ENCODE data around the gene CCDC83. TPM values are rescaled to one million over a fixed set of nuclear protein-coding genes. Genes with fewer than 3 reads are reported as not detected.
"Not testable (repeated sequence)": the region's sequence is repeated elsewhere in the genome, so short reads cannot be mapped to it uniquely, and the experiment has no call there.

The CCDC83 gene
- total RNA-seq, 1 donor from 2014 or later: not detected

GRCh38 chr11:85853541-85853940 is 1.6 kb upstream of the CCDC83 start:
- not testable (repeated sequence) for H3K27ac ChIP-seq (ENCODE audit: low read depth, low read length); H4K20me1 ChIP-seq (ENCODE audit: insufficient read depth, low read length); H3K36me3 Mint-ChIP-seq (ENCODE audit: low read depth, unreplicated experiment); H2AFZ ChIP-seq (ENCODE audit: low read depth, low read length); H3K4me2 ChIP-seq (ENCODE audit: low read length); H3K9ac ChIP-seq (ENCODE audit: low read length); H3K27me3 ChIP-seq (ENCODE audit: insufficient read depth, low read length); H3K27me3 Mint-ChIP-seq (ENCODE audit: low read depth, unreplicated experiment); H3K27ac Mint-ChIP-seq (ENCODE audit: unreplicated experiment); DNase-seq (ENCODE audit: low read depth); H3K4me3 ChIP-seq (ENCODE audit: insufficient read depth, low read depth, low read length); H3K4me3 Mint-ChIP-seq (ENCODE audit: unreplicated experiment); FAIRE-seq; H3K36me3 ChIP-seq (ENCODE audit: insufficient read depth, low read length); H3K79me2 ChIP-seq (ENCODE audit: insufficient read depth, low read length); H3K4me1 ChIP-seq (ENCODE audit: insufficient read depth, low read length); H3K9me3 Mint-ChIP-seq (ENCODE audit: unreplicated experiment); H3K9me3 ChIP-seq (ENCODE audit: insufficient read depth, low read depth, low read length)
- H3K4me1 Mint-ChIP-seq (ENCODE audit: low read depth, unreplicated experiment): peaks cover 12% of the 10 kb centered on the region

- Mint-ChIP-seq H3K4me3 (ENCODE audit: unreplicated experiment) (peak overlapping the region; percentile 81), H3K27me3 (ENCODE audit: low read depth, unreplicated experiment) (no peaks in the 10 kb centered on the region), H3K36me3 (ENCODE audit: low read depth, unreplicated experiment) (peaks cover 3% of the 10 kb centered on the region), H3K27ac (ENCODE audit: unreplicated experiment) (peak overlapping the region; percentile 84), H3K4me1 (ENCODE audit: low read depth, unreplicated experiment) (peaks cover 10% of the 10 kb centered on the region), H3K9me3 (ENCODE audit: unreplicated experiment) (peaks cover 10% of the 10 kb centered on the region)
- no peak for DNase-seq (ENCODE audit: low read depth)
- H3K4me2 ChIP-seq (ENCODE audit: low read length): peak overlapping the region; percentile 92
- no peaks in the 10 kb centered on the region for H3K9me3 ChIP-seq (ENCODE audit: insufficient read depth, low read depth, low read length)
- no peaks in the 10 kb centered on the region for H3K36me3 ChIP-seq (ENCODE audit: insufficient read depth, low read length)
- H3K79me2 ChIP-seq (ENCODE audit: insufficient read depth, low read length): no peaks in the 10 kb centered on the region
- TF ChIP-seq CTCF (IDR thresholded peaks at IDR 0.05; ENCODE audit: insufficient read depth, low read depth, low read length): no peak
- TF ChIP-seq EZH2 (IDR thresholded peaks at IDR 0.05; ENCODE audit: insufficient read depth, low read length): no peak
- peaks cover 5% of the 10 kb centered on the region for H3K4me1 ChIP-seq (ENCODE audit: insufficient read depth, low read length)
- peak overlapping the region; percentile 69 for H3K4me3 ChIP-seq (ENCODE audit: insufficient read depth, low read depth, low read length)
- peak overlapping the region; percentile 83 for H3K9ac ChIP-seq (ENCODE audit: low read length)
- no peaks in the 10 kb centered on the region for H4K20me1 ChIP-seq (ENCODE audit: insufficient read depth, low read length)
- no peak for FAIRE-seq
- peak overlapping the region; percentile 80 for H3K27ac ChIP-seq (ENCODE audit: low read depth, low read length)
- peak overlapping the region; percentile 99 for H2AFZ ChIP-seq (ENCODE audit: low read depth, low read length)
- no peaks in the 10 kb centered on the region for H3K27me3 ChIP-seq (ENCODE audit: insufficient read depth, low read length)
These were observed 999 bp upstream of the CCDC83 start for GRCh38 chr11:85854212-85854556.

- no peaks in the 10 kb centered on the region for H3K36me3 ChIP-seq (ENCODE audit: insufficient read depth, low read length)
- H3K27me3 Mint-ChIP-seq (ENCODE audit: low read depth, unreplicated experiment): no peaks in the 10 kb centered on the region
- no peaks in the 10 kb centered on the region for H3K27me3 ChIP-seq (ENCODE audit: insufficient read depth, low read length)
- peak overlapping the region; percentile 83 for H3K9ac ChIP-seq (ENCODE audit: low read length)
- DNase-seq (ENCODE audit: low read depth): peak; percentile 84
- no peaks in the 10 kb centered on the region for H3K9me3 ChIP-seq (ENCODE audit: insufficient read depth, low read depth, low read length)
- peak overlapping the region; percentile 81 for H3K4me3 Mint-ChIP-seq (ENCODE audit: unreplicated experiment)
- H2AFZ ChIP-seq (ENCODE audit: low read depth, low read length): peak overlapping the region; percentile 99
- peaks cover 10% of the 10 kb centered on the region for H3K9me3 Mint-ChIP-seq (ENCODE audit: unreplicated experiment)
- H3K27ac ChIP-seq (ENCODE audit: low read depth, low read length): peak overlapping the region; percentile 80
- peak overlapping the region; percentile 84 for H3K27ac Mint-ChIP-seq (ENCODE audit: unreplicated experiment)
- no peak for FAIRE-seq
- peak overlapping the region; percentile 92 for H3K4me2 ChIP-seq (ENCODE audit: low read length)
- no peaks in the 10 kb centered on the region for H4K20me1 ChIP-seq (ENCODE audit: insufficient read depth, low read length)
- peaks cover 10% of the 10 kb centered on the region for H3K4me1 Mint-ChIP-seq (ENCODE audit: low read depth, unreplicated experiment)
- H3K36me3 Mint-ChIP-seq (ENCODE audit: low read depth, unreplicated experiment): peaks cover 3% of the 10 kb centered on the region
- peaks cover 5% of the 10 kb centered on the region for H3K4me1 ChIP-seq (ENCODE audit: insufficient read depth, low read length)
- no peak for TF ChIP-seq EZH2 (IDR thresholded peaks at IDR 0.05; ENCODE audit: insufficient read depth, low read length)
- peak; percentile 43 for TF ChIP-seq CTCF (IDR thresholded peaks at IDR 0.05; ENCODE audit: insufficient read depth, low read depth, low read length)
- H3K4me3 ChIP-seq (ENCODE audit: insufficient read depth, low read depth, low read length): peak overlapping the region; percentile 69
- no peaks in the 10 kb centered on the region for H3K79me2 ChIP-seq (ENCODE audit: insufficient read depth, low read length)
These were observed 434 bp upstream of the CCDC83 start for GRCh38 chr11:85854557-85855340.
